H1 (cell line): ENCODE data around the gene TAF7L. TPM values are rescaled to one million over a fixed set of nuclear protein-coding genes. Genes with fewer than 3 reads are reported as not detected.
A peak's percentile ranks its signal among the peaks of the same experiment; 100 is the strongest.

Source experiments
- CTCF ChIA-PET: fragments of 300-600 bp; sonication (Branson Sonifier 250); formaldehyde crosslinking; loops from one replicate; lab custom pipeline; 2021; ENCODE audit not compliant: partially characterized antibody; lab: Charles Lee
- POLR2A ChIA-PET: fragments of 300-600 bp; sonication (Branson Sonifier 250); formaldehyde crosslinking; loops from one replicate; lab custom pipeline; 2021; ENCODE audit warnings: inconsistent platforms; ENCODE audit not compliant: partially characterized antibody; lab: Charles Lee
- DNase-seq, 2 experiments: peaks; one replicate each; pipeline versions ENCODE4 v3.0.0 to v3.0.0-alpha.2; 2010 to 2022; ENCODE audit warnings: low spot score in 2 of 2, low read depth in 1 of 2, mixed read lengths in 1 of 2
- FAIRE-seq: peaks from 2 replicates; lab custom pipeline; 2011; peaks lifted over from hg19 to GRCh38; lab: Jason Lieb, UNC
- H2AFZ ChIP-seq: 2 replicates; pipeline ENCODE4 v1.8.1; 2012; ENCODE audit warnings: low read length, inconsistent platforms
- H2AK5ac ChIP-seq: 2 replicates; pipeline ENCODE4 v1.6.1; 2013; ENCODE audit warnings: low read depth, low read length
- H2BK120ac ChIP-seq: replicated peaks from 2 replicates; pipeline ENCODE3; 2013; ENCODE audit warnings: low read depth, low read length, inconsistent platforms
- H2BK12ac ChIP-seq: 2 replicates; pipeline ENCODE4 v1.6.1; 2013; ENCODE audit warnings: low read depth, low read length
- H2BK15ac ChIP-seq: 2 replicates; pipeline ENCODE4 v1.6.1; 2013; ENCODE audit warnings: low read length
- H2BK20ac ChIP-seq: 2 replicates; pipeline ENCODE4 v1.6.1; 2013; ENCODE audit warnings: low read length
- H2BK5ac ChIP-seq: 2 replicates; pipeline ENCODE4 v1.6.1; 2013; ENCODE audit warnings: low read depth, low read length
- H3K14ac ChIP-seq: 2 replicates; pipeline ENCODE4 v1.6.1; 2013; ENCODE audit warnings: inconsistent platforms; ENCODE audit not compliant: insufficient read length
- H3K18ac ChIP-seq: 2 replicates; pipeline ENCODE4 v1.6.1; 2013; ENCODE audit warnings: low read length; ENCODE audit errors: extremely low read depth
- H3K23ac ChIP-seq: 2 replicates; pipeline ENCODE4 v1.6.1; 2013; ENCODE audit warnings: inconsistent platforms; ENCODE audit not compliant: insufficient read length
- H3K23me2 ChIP-seq: 2 replicates; pipeline ENCODE4 v1.6.1; 2013; ENCODE audit warnings: low read depth, low read length
- H3K27ac ChIP-seq: 2 replicates; pipeline ENCODE4 v1.6.1; 2011; ENCODE audit warnings: low read depth, low read length, inconsistent platforms
- H3K27me3 ChIP-seq, 4 experiments: replicated peaks in 1 of 4; 1 replicate in 1 of 4; 2 replicates in 3 of 4; pipeline versions ENCODE4 v1.6.1 to v1.8.1; 2011 to 2013; ENCODE audit warnings: low read length in 3 of 4, mild to moderate bottlenecking in 3 of 4, inconsistent platforms in 2 of 4, mixed read lengths in 2 of 4, moderate library complexity in 1 of 4; ENCODE audit not compliant: control insufficient read depth in 3 of 4, insufficient read depth in 3 of 4; ENCODE audit errors: extremely low read depth in 1 of 4
- H3K36me3 ChIP-seq, 4 experiments: 2 replicates each; pipeline versions ENCODE4 v1.6.1 to v1.8.1; 2011 to 2013; ENCODE audit warnings: mild to moderate bottlenecking in 4 of 4, low read length in 3 of 4, moderate library complexity in 2 of 4, control low read depth in 1 of 4, inconsistent platforms in 1 of 4; ENCODE audit not compliant: insufficient read depth in 4 of 4, control insufficient read depth in 2 of 4
- H3K4ac ChIP-seq: replicated peaks from 2 replicates; pipeline ENCODE3; 2013; ENCODE audit warnings: low read length, low read depth, mixed read lengths, inconsistent platforms; ENCODE audit not compliant: insufficient read length
- H3K4me1 ChIP-seq, 4 experiments: replicated peaks in 1 of 4; 1 replicate in 1 of 4; 2 replicates in 3 of 4; pipeline versions ENCODE4 v1.6.1 to v1.8.1; 2011 to 2013; ENCODE audit warnings: low read length in 3 of 4, inconsistent platforms in 2 of 4, mixed read lengths in 1 of 4; ENCODE audit not compliant: insufficient read depth in 4 of 4, control insufficient read depth in 3 of 4
- H3K4me2 ChIP-seq, 2 experiments: 2 replicates each; pipeline versions ENCODE4 v1.6.1 to v1.8.1; 2011 to 2013; ENCODE audit warnings: low read depth in 2 of 2, low read length in 2 of 2, control low read depth in 1 of 2, inconsistent platforms in 1 of 2, mild to moderate bottlenecking in 1 of 2; ENCODE audit not compliant: insufficient read depth in 1 of 2
- H3K4me3 ChIP-seq, 4 experiments: fragments of 200-600, 300-600 bp in 1 of 4; sonication (generic), shearing (Covaris generic), sonication (Bioruptor Twin) in 1 of 4; 2 replicates each; pipeline versions ENCODE4 v1.5.1 to v1.8.1; 2011 to 2016; ENCODE audit warnings: low read length in 4 of 4, low read depth in 3 of 4, control low read depth in 2 of 4, inconsistent platforms in 2 of 4, mild to moderate bottlenecking in 2 of 4, mixed read lengths in 1 of 4, moderate library complexity in 1 of 4; ENCODE audit not compliant: insufficient read depth in 2 of 4; ENCODE audit errors: extremely low read depth in 1 of 4
- H3K56ac ChIP-seq: replicated peaks from 2 replicates; pipeline ENCODE3; 2013; ENCODE audit warnings: low read depth, mild to moderate bottlenecking, mixed read lengths, low read length, inconsistent platforms; ENCODE audit not compliant: insufficient read length
- H3K79me1 ChIP-seq: 2 replicates; pipeline ENCODE4 v1.6.1; 2013; ENCODE audit warnings: low read depth, low read length, control low read depth
- H3K79me2 ChIP-seq, 2 experiments: 2 replicates each; pipeline versions ENCODE4 v1.6.1 to v1.8.1; 2012 to 2013; ENCODE audit warnings: low read length in 2 of 2, mild to moderate bottlenecking in 2 of 2, inconsistent platforms in 1 of 2; ENCODE audit not compliant: insufficient read depth in 2 of 2, control insufficient read depth in 1 of 2
- H3K9ac ChIP-seq, 4 experiments: replicated peaks in 1 of 4; 1 replicate in 1 of 4; 2 replicates in 3 of 4; pipeline versions ENCODE4 v1.6.1 to v1.8.1; 2011 to 2013; ENCODE audit warnings: low read depth in 3 of 4, low read length in 3 of 4, control low read depth in 2 of 4, mild to moderate bottlenecking in 2 of 4, moderate library complexity in 2 of 4, inconsistent platforms in 1 of 4; ENCODE audit errors: extremely low read depth in 1 of 4
- H3K9me3 ChIP-seq, 2 experiments: 2 replicates each; pipeline versions ENCODE4 v1.6.1 to v1.8.1; 2012 to 2013; ENCODE audit warnings: mild to moderate bottlenecking in 2 of 2, moderate library complexity in 2 of 2, control low read depth in 1 of 2, inconsistent platforms in 1 of 2, low read depth in 1 of 2, low read length in 1 of 2, mixed read lengths in 1 of 2; ENCODE audit not compliant: insufficient read depth in 2 of 2
- H4K20me1 ChIP-seq, 2 experiments: replicated peaks in 1 of 2; 2 replicates each; pipeline versions ENCODE3 to v1.8.1; 2011 to 2013; ENCODE audit warnings: inconsistent platforms in 2 of 2, low read length in 2 of 2, mild to moderate bottlenecking in 1 of 2; ENCODE audit not compliant: insufficient read depth in 2 of 2, control insufficient read depth in 1 of 2
- H4K5ac ChIP-seq: 2 replicates; pipeline ENCODE4 v1.6.1; 2013; ENCODE audit warnings: low read length, low read depth, mixed read lengths, inconsistent platforms; ENCODE audit not compliant: insufficient read length
- H4K8ac ChIP-seq: 2 replicates; pipeline ENCODE4 v1.8.0; 2013; ENCODE audit warnings: mild to moderate bottlenecking, moderate library complexity, low read length, inconsistent platforms; ENCODE audit not compliant: insufficient read depth; ENCODE audit errors: extremely low read depth
- H4K91ac ChIP-seq: replicated peaks from 2 replicates; pipeline ENCODE3; 2013; ENCODE audit warnings: low read length, mixed read lengths, inconsistent platforms; ENCODE audit not compliant: insufficient read length
- EGR1 ChIP-seq: IDR thresholded peaks from 2 replicates; pipeline ENCODE4 v1.6.1; 2011; ENCODE audit warnings: low read depth, low read length, borderline replicate concordance
- KDM5A ChIP-seq: fragments of 200-600 bp; IDR thresholded peaks from 2 replicates; pipeline ENCODE4 v1.7.1; 2012; ENCODE audit warnings: mild to moderate bottlenecking, low read length, inconsistent platforms, mixed read lengths
- RAD21 ChIP-seq, 2 experiments: IDR thresholded peaks in 1 of 2; conservative IDR thresholded peaks in 1 of 2; 2 replicates each; pipeline ENCODE4 v1.6.1; 2011; ENCODE audit warnings: low read depth in 2 of 2, low read length in 2 of 2, improper control_type of control experiment in 1 of 2, inconsistent platforms in 1 of 2, mild to moderate bottlenecking in 1 of 2, moderate library complexity in 1 of 2
- WGBS, 2 experiments: shearing (Covaris generic) in 1 of 2; methylation state at CpG; one replicate each; pipeline versions ENCODE4 v1.1.6 to v1.1.7; 2013 to 2015; ENCODE audit warnings: low lambda C conversion rate in 2 of 2, mixed read lengths in 2 of 2, inconsistent platforms in 1 of 2, low coverage in 1 of 2, missing lambda C conversion rate in 1 of 2; ENCODE audit not compliant: insufficient replicate concordance in 2 of 2, insufficient coverage in 1 of 2, insufficient read length in 1 of 2; ENCODE audit errors: extremely low coverage in 1 of 2, missing lambda C conversion rate in 1 of 2; 5-methylcytosine and 5-hydroxymethylcytosine counted together
- polyA plus RNA-seq, 7 experiments: library from polyadenylated mRNA; depleted of rRNA in 3 of 7; stranded (reverse) in 5 of 7; unstranded in 2 of 7; fragments of >200 nt in 5 of 7; fragments of 200-250 nt in 2 of 7; gene quantifications; 1 replicate in 5 of 7; 2 replicates in 1 of 7; 4 replicates in 1 of 7; pipeline versions ENCODE4 v1.2.1 to v1.2.3, GENCODE V29; 2011 to 2013; ENCODE audit warnings: missing spikeins in 2 of 7, mixed read lengths in 2 of 7
- total RNA-seq: library from RNA; stranded (reverse); fragmentation: NEBNext Ultra II Directional; extraction: Animal tissue kit (Norgen Biotek cat#: 25700); gene quantifications from 2 replicates; pipeline ENCODE4 v1.2.1, GENCODE V29; 2021

The TAF7L gene
- total and polyA plus RNA-seq, 2 of the 8 experiments (the other 6 are each of a cell fraction or from before 2014, with no cell fraction given): not detected

DNA sequence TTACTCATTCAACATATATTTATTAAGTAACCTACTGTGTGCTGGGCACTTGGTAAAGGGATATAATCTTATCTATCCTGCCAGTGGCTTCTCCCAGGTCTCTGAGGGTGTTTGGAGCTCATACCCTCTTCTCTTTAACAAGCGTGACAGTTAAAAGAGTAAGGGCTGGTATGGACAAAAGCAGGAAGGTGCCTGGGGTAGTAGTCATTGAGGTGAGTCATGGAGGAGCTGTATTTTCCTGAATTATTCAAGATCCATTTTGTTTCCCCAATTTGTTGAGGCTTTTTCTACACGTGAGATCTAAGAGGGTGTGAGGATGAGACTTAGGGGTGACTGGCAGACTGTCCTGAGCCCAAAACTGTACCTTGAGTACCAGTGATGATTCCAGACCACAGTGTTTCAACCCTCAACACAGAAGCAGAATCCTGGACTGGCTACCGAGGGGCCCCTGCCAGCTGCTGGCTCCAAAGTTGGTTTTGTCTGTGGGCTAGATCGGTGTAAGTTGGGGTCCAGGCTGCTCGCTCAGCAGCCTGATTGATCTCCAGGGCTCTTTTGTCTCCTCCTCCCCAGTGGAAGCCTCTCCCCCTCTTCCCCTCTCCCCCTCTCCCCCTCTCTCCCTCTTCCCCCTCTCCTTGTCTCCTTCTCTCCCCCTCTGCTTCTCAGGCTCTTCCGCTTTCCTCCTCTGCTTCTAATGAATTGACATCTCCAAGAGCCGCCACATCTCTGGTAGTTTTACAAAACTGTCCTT, 71.8 kb downstream of the TAF7L start, which contains the start of gene DRP2:
DRP2 (plus strand) TSS at position 671 of the 748 bp plus-strand sequence. CDS start 11,862 bp downstream, outside the sequence.
- H2BK120ac ChIP-seq: no peak within 1 kb of the TSS
- H3K4me3 ChIP-seq: no peak within 1 kb of the TSS
- no peak within 1 kb of the TSS for H3K23ac ChIP-seq
- no peak within 1 kb of the TSS for H2BK12ac ChIP-seq
- H4K8ac ChIP-seq: no peak within 1 kb of the TSS
- no peak within 1 kb of the TSS for H3K4ac ChIP-seq
- H3K56ac ChIP-seq: no peak within 1 kb of the TSS
- H2BK20ac ChIP-seq: no peak within 1 kb of the TSS
- peak within 1 kb of the TSS; percentile 88 for H2AFZ ChIP-seq
- H3K18ac ChIP-seq: no peak within 1 kb of the TSS
- DNase-seq (peak in 1 of 2 experiments; percentile 42), FAIRE-seq (no peak)
- no peak within 1 kb of the TSS for H3K9ac ChIP-seq
- H3K79me1 ChIP-seq: no peaks in the 10 kb centered on the region
- H2BK5ac ChIP-seq: no peak within 1 kb of the TSS
- H3K4me1 ChIP-seq: peaks cover 0 to 3% (median 1%) of the 10 kb centered on the region in 4 experiments; a peak in 3 of 7 replicates
- H3K36me3 ChIP-seq: no peaks in the 10 kb centered on the region
- ChIA-PET CTCF (interaction anchor here (1.5 kb wide), 1 partner anchor 10 kb away, joined by 4 read pairs; no protein-coding TSS in a partner anchor), POLR2A (no interaction called here)
- no peaks in the 10 kb centered on the region for H3K27me3 ChIP-seq
- H3K27ac ChIP-seq: no peak within 1 kb of the TSS
- H2BK15ac ChIP-seq: no peak within 1 kb of the TSS
- TF ChIP-seq EGR1 (no peak), KDM5A (no peak), RAD21 (IDR thresholded peaks at IDR 0.05 in 1 of 2, conservative IDR thresholded peaks at IDR 0.05 in 1 of 2; ENCODE audit: low read depth in 2 of 2, low read length in 2 of 2) (no peak)
- no peaks in the 10 kb centered on the region for H3K9me3 ChIP-seq
- no peak within 1 kb of the TSS for H3K14ac ChIP-seq
- H4K5ac ChIP-seq: no peak within 1 kb of the TSS
- no peak within 1 kb of the TSS for H4K91ac ChIP-seq
- no peaks in the 10 kb centered on the region for H3K79me2 ChIP-seq
- WGBS, 2 experiments: 86% methylated on average over 4 of the region's 7 CpGs; no CpG with 5 or more reads in 1 of the 2 experiments
- H2AK5ac ChIP-seq: no peak within 1 kb of the TSS
- no peaks in the 10 kb centered on the region for H3K23me2 ChIP-seq
- H4K20me1 ChIP-seq: no peaks in the 10 kb centered on the region
- no peak within 1 kb of the TSS for H3K4me2 ChIP-seq
